Measurements from ENCODE around the gene ACTR3C. TPM values are rescaled to one million over a fixed set of nuclear protein-coding genes. Genes with fewer than 3 reads are reported as not detected.
"Not testable (repeated sequence)": the region's sequence is repeated elsewhere in the genome, so short reads cannot be mapped to it uniquely, and the experiment has no call there.

ACTR3C gene
- total and polyA plus RNA-seq, 4 donors: 6.8 to 34.2 (median 10.5) TPM

DNA sequence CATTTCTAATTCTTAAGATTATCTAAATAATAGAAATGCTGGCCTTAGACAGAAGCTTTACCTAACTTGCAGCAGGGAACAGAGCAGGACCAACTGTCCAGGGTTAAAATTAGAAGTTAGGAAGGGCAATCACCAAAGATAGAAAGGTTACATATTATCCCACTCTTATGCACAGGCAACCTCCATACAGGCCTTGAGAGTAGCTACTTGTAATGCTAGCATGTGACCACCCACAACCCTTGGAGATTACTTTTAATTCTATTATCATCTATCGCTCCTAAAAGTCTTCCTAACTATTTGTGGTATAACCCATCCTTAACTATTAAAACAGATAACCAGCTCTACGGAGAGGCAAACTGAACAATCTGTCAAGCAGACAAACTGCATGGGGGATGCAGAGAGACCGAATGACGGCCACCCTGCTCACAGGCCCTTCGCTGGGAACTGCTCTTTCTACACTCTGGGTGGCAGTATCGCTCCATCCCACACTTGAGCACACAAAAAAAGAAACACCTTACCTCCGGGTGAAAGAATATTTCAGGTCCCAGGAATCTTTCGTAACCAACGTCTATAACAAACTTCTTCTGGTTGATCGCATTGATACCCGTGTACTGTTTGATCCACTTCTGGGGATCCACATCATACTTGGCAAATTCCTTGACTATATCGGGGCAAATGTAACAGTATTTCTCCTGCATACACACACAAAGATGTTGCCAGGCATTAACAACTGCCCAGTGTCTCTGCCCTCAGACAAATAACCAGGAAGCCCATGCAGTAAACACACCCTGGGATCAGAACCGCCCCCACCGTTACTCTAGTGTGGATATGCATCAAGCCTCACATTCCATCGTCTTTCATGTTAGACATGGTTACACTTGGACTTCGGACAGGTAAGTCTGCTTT lies 37.2 kb downstream of the ACTR3C start:
- not testable (repeated sequence) for H3K27ac ChIP-seq (ENCODE audit: low read depth in 1 of 2, low read length in 1 of 2); H3K9me3 ChIP-seq (ENCODE audit: control insufficient read depth in 4 of 4, insufficient read depth in 3 of 4, low read length in 3 of 4); H3K27me3 ChIP-seq (ENCODE audit: control insufficient read depth in 3 of 3, insufficient read depth in 3 of 3, low read length in 2 of 3); H3K36me3 ChIP-seq (ENCODE audit: control insufficient read depth in 4 of 4, insufficient read depth in 4 of 4, low read length in 4 of 4); H3K4me1 ChIP-seq (ENCODE audit: control insufficient read depth in 5 of 5, insufficient read depth in 5 of 5, low read length in 5 of 5); H3K4me3 ChIP-seq; H3K9ac ChIP-seq (ENCODE audit: insufficient read depth in 1 of 2, low read length in 2 of 2)
- DNase-seq (peak; percentile 16 to 28 (median 28)), ATAC-seq (ENCODE audit: insufficient read depth, low FRiP score) (peak; percentile 86)
- 33 to 36% methylated on average over 15 to 16 of the region's 16 CpGs for WGBS, 2 donors
- TF ChIP-seq, protein P1, sequence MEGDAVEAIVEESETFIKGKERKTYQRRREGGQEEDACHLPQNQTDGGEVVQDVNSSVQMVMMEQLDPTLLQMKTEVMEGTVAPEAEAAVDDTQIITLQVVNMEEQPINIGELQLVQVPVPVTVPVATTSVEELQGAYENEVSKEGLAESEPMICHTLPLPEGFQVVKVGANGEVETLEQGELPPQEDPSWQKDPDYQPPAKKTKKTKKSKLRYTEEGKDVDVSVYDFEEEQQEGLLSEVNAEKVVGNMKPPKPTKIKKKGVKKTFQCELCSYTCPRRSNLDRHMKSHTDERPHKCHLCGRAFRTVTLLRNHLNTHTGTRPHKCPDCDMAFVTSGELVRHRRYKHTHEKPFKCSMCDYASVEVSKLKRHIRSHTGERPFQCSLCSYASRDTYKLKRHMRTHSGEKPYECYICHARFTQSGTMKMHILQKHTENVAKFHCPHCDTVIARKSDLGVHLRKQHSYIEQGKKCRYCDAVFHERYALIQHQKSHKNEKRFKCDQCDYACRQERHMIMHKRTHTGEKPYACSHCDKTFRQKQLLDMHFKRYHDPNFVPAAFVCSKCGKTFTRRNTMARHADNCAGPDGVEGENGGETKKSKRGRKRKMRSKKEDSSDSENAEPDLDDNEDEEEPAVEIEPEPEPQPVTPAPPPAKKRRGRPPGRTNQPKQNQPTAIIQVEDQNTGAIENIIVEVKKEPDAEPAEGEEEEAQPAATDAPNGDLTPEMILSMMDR (IDR thresholded peaks at IDR 0.05; ENCODE audit: control extremely low read depth, extremely low read depth): peak; percentile 6

DNA sequence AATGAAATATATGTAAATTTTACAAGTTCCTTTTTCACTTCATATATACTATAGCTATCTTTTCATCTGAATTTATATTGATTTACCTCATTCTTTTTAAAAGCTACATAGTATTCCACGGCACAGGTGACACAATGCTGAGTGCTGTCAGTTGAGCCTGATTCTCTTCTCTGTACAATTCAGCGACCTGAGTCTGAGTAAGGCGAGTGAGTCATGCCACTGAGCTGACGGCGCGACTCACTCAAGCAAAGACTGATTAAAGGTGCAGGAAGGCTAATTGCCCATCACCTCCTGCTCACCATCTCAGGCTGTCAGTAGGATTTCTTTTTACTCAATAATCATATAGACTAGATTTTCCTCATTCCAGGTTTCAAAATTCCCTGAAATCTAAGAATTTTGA lies 39.7 kb downstream of the ACTR3C start:
- 82 to 93% methylated on average over 2 of the region's 6 CpGs for WGBS, 2 donors
- H3K27ac ChIP-seq (ENCODE audit: low read depth in 1 of 2, low read length in 1 of 2); H3K9me3 ChIP-seq (ENCODE audit: control insufficient read depth in 4 of 4, insufficient read depth in 3 of 4, low read length in 3 of 4); H3K4me1 ChIP-seq (ENCODE audit: control insufficient read depth in 5 of 5, insufficient read depth in 5 of 5, low read length in 5 of 5); H3K27me3 ChIP-seq (ENCODE audit: control insufficient read depth in 3 of 3, insufficient read depth in 3 of 3, low read length in 2 of 3); H3K9ac ChIP-seq (ENCODE audit: insufficient read depth in 1 of 2, low read length in 2 of 2); DNase-seq; H3K4me3 ChIP-seq; H3K36me3 ChIP-seq (ENCODE audit: control insufficient read depth in 4 of 4, insufficient read depth in 4 of 4, low read length in 4 of 4); ATAC-seq (ENCODE audit: insufficient read depth, low FRiP score): not testable (repeated sequence)

DNA sequence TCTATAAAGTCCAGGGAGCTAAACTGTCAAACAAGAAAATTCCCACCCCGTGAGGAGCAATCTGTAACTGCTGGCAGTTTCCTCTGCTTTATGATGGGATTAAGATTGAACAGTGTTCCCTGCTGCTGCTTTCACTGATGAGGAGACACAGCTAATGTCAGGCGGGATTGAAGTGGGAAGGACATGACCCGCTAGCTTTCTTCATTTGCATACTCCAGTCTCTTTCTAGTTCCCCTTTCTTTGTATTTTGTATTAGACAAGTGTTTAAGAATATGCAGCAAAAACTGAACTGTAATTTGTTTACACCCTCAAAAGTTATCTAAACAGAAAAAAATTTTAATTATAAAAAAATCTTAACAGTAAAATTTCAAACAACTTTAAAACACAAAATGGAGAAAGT lies 40.2 kb downstream of the ACTR3C start:
- H3K27ac ChIP-seq (ENCODE audit: low read depth in 1 of 2, low read length in 1 of 2); DNase-seq; H3K9me3 ChIP-seq (ENCODE audit: control insufficient read depth in 4 of 4, insufficient read depth in 3 of 4, low read length in 3 of 4); H3K9ac ChIP-seq (ENCODE audit: insufficient read depth in 1 of 2, low read length in 2 of 2); H3K4me1 ChIP-seq (ENCODE audit: control insufficient read depth in 5 of 5, insufficient read depth in 5 of 5, low read length in 5 of 5); H3K36me3 ChIP-seq (ENCODE audit: control insufficient read depth in 4 of 4, insufficient read depth in 4 of 4, low read length in 4 of 4); H3K27me3 ChIP-seq (ENCODE audit: control insufficient read depth in 3 of 3, insufficient read depth in 3 of 3, low read length in 2 of 3); ATAC-seq (ENCODE audit: insufficient read depth, low FRiP score); H3K4me3 ChIP-seq: not testable (repeated sequence)
- WGBS, 2 donors: 55 to 65% methylated on average over 2 of the region's 3 CpGs

DNA sequence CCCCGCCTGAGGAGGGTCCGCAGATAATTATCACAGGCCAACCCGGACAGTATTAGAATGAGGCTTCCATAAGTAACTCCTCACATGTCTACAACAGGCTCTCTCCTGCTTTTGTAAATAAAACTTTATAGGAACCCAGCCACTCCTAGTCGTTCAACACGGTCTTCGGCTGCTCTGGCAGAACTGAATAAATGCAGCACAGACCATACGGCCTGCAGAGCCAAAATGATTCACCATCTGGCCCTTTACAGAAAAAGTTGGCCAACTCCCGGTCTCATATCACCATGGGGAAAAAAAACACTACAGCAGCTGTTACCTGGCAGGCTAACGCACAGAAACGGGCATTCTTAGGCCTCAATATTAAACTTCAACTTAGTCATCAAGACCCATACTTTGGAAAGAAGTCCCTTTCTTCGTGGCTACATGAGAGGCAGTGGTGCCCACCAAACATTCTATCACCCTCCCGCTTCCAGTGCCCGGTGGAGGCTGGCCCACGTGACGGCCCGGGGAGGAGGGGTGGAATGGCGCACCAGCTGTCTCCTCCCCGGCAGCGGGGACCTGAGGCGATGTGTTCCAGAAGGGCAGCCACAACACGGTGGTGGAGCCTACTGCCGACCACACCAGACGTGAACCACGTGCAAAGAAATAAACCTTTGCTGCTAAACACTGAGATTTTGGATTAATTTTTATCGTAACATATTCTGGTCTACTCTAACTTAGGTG lies 41.5 kb downstream of the ACTR3C start:
- not testable (repeated sequence) for H3K4me1 ChIP-seq (ENCODE audit: control insufficient read depth in 5 of 5, insufficient read depth in 5 of 5, low read length in 5 of 5); H3K27me3 ChIP-seq (ENCODE audit: control insufficient read depth in 3 of 3, insufficient read depth in 3 of 3, low read length in 2 of 3); DNase-seq; ATAC-seq (ENCODE audit: insufficient read depth, low FRiP score); H3K4me3 ChIP-seq; H3K27ac ChIP-seq (ENCODE audit: low read depth in 1 of 2, low read length in 1 of 2); H3K9ac ChIP-seq (ENCODE audit: insufficient read depth in 1 of 2, low read length in 2 of 2); H3K9me3 ChIP-seq (ENCODE audit: control insufficient read depth in 4 of 4, insufficient read depth in 3 of 4, low read length in 3 of 4); H3K36me3 ChIP-seq (ENCODE audit: control insufficient read depth in 4 of 4, insufficient read depth in 4 of 4, low read length in 4 of 4)
- WGBS, 2 donors: 93 to 95% methylated on average over 11 to 15 of the region's 25 CpGs

DNA sequence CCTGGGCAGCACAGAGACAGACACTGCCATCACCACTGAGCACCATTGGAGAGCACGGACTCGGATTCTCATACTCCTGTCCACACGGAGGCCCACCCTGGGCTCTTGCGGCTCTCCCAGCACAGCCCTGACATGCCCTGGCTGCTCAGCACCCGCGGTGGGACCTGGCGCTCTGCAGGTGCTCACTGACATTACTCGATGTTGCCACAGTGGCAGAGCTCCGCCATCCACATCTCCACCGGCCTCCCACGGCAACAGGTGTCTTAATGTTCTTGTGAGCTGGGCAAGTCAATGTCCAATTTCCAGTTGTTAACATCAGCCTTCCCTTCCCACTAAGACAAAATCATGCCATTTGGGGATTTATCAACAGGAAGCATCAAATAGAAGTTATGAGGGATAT lies 45.0 kb downstream of the ACTR3C start:
- H3K27me3 ChIP-seq (ENCODE audit: control insufficient read depth in 3 of 3, insufficient read depth in 3 of 3, low read length in 2 of 3); DNase-seq; H3K9me3 ChIP-seq (ENCODE audit: control insufficient read depth in 4 of 4, insufficient read depth in 3 of 4, low read length in 3 of 4); H3K4me3 ChIP-seq; H3K27ac ChIP-seq (ENCODE audit: low read depth in 1 of 2, low read length in 1 of 2); H3K4me1 ChIP-seq (ENCODE audit: control insufficient read depth in 5 of 5, insufficient read depth in 5 of 5, low read length in 5 of 5); ATAC-seq (ENCODE audit: insufficient read depth, low FRiP score); H3K9ac ChIP-seq (ENCODE audit: insufficient read depth in 1 of 2, low read length in 2 of 2); H3K36me3 ChIP-seq (ENCODE audit: control insufficient read depth in 4 of 4, insufficient read depth in 4 of 4, low read length in 4 of 4): not testable (repeated sequence)
- WGBS, 2 donors: 90 to 95% methylated on average over 11 of the region's 11 CpGs
